SJCRH30 (cell line): ENCODE data around the gene ADAM29. TPM values are rescaled to one million over a fixed set of nuclear protein-coding genes. Genes with fewer than 3 reads are reported as not detected.
"Not testable (repeated sequence)": the region's sequence is repeated elsewhere in the genome, so short reads cannot be mapped to it uniquely, and the experiment has no call there.

Source experiments
- DNase-seq, 2 experiments: peaks; one replicate each; pipeline ENCODE4 v3.0.0-alpha.2; 2015 to 2020
- H3K27ac ChIP-seq: fragments of 250-450 bp; sonication (Bioruptor Pico); 2 replicates; pipeline ENCODE4 v1.5.1; 2020; ENCODE audit warnings: mild to moderate bottlenecking, moderate library complexity
- H3K27me3 ChIP-seq: fragments of 250-450 bp; sonication (Bioruptor Pico); 2 replicates; pipeline ENCODE4 v1.5.1; 2020; ENCODE audit warnings: mild to moderate bottlenecking, moderate library complexity
- H3K36me3 ChIP-seq: fragments of 250-450 bp; sonication (Bioruptor Pico); 2 replicates; pipeline ENCODE4 v1.5.1; 2020; ENCODE audit warnings: mild to moderate bottlenecking, moderate library complexity
- H3K4me1 ChIP-seq: fragments of 250-450 bp; sonication (Bioruptor Pico); 2 replicates; pipeline ENCODE4 v1.5.1; 2020; ENCODE audit warnings: mild to moderate bottlenecking, moderate library complexity
- H3K4me3 ChIP-seq: fragments of 250-450 bp; sonication (Bioruptor Pico); 2 replicates; pipeline ENCODE4 v1.5.1; 2020; ENCODE audit warnings: mild to moderate bottlenecking, moderate library complexity
- H3K9me3 ChIP-seq: fragments of 250-450 bp; sonication (Bioruptor Pico); replicated peaks from 2 replicates; pipeline ENCODE4 v1.5.1; 2020; ENCODE audit warnings: mild to moderate bottlenecking, moderate library complexity
- total RNA-seq: library from RNA; depleted of rRNA; stranded (reverse); fragments of >200 nt; shearing (Covaris generic); gene quantifications from 2 replicates; pipeline ENCODE4 v1.2.3, GENCODE V29; 2014; rRNA removed

ADAM29 gene
- total RNA-seq, 1 experiment from 2014 or later, result not detected

GRCh38 chr4:174999407-174999806 is 81.2 kb downstream of the ADAM29 start:
- Histone ChIP-seq H3K4me3 (no peak overlapping the region), H3K36me3 (no peaks in the 10 kb centered on the region), H3K27ac (no peak overlapping the region), H3K27me3 (no peaks in the 10 kb centered on the region), H3K4me1 (no peaks in the 10 kb centered on the region), H3K9me3 (no peaks in the 10 kb centered on the region)
- DNase-seq, result no peak

GRCh38 chr4:175017751-175018150 is 99.6 kb downstream of the ADAM29 start:
- Histone ChIP-seq H3K36me3 (no peaks in the 10 kb centered on the region), H3K27me3 (no peaks in the 10 kb centered on the region), H3K4me3 (no peak overlapping the region), H3K9me3 (no peaks in the 10 kb centered on the region), H3K27ac (no peak overlapping the region), H3K4me1 (no peaks in the 10 kb centered on the region)
- DNase-seq, result no peak

DNA sequence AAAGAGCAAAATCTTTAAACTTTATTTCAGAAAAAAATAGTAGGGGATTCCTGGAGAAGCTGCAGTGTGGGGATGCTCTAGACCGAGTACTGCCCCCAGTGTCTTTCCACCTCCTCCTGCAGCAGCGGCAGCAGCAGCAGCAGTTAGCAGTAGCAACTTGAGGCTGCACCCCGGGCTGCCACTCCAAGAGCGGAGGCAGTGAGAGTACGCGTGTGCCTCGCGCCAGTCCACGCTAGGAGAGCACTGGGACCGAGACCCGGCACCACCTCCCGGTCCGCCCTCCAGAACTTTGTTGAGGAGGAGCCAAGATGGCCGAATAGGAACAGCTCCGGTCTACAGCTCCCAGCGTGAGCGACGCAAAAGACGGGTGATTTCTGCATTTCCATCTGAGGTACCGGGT is 101.3 kb downstream of the ADAM29 start:
- not testable (repeated sequence) for H3K27ac ChIP-seq, DNase-seq, H3K4me1 ChIP-seq, H3K9me3 ChIP-seq, H3K36me3 ChIP-seq, H3K4me3 ChIP-seq, H3K27me3 ChIP-seq

Other genes with a start within 250 kb of the ADAM29 start
- gene GLRA3, start 89.1 kb upstream of the ADAM29 start, total RNA-seq, result not detected in 2 replicates